Effector memory CD4-positive, alpha-beta T cell (primary cell): ENCODE data around the gene SPRN.
"Not testable (repeated sequence)": the region's sequence is repeated elsewhere in the genome, so short reads cannot be mapped to it uniquely, and the experiment has no call there.

Experiments used
- DNase-seq, 3 donors: peaks; one replicate each; pipeline ENCODE4 v3.0.0-alpha.2; 2020
- H3K27ac ChIP-seq: 2 replicates; pipeline ENCODE4 v1.7.0; 2013; ENCODE audit warnings: mild to moderate bottlenecking, low read length, moderate library complexity; ENCODE audit not compliant: insufficient read depth, poor library complexity, severe bottlenecking
- H3K27me3 ChIP-seq: replicated peaks from 2 replicates; pipeline ENCODE4 v1.7.0; 2013; ENCODE audit warnings: mild to moderate bottlenecking, low read length; ENCODE audit not compliant: insufficient read depth, control insufficient read depth, poor library complexity, severe bottlenecking
- H3K36me3 ChIP-seq: 2 replicates; pipeline ENCODE4 v1.7.0; 2013; ENCODE audit warnings: mild to moderate bottlenecking, low read length, moderate library complexity; ENCODE audit not compliant: control insufficient read depth, insufficient read depth
- H3K4me1 ChIP-seq: 2 replicates; pipeline ENCODE4 v1.7.0; 2013; ENCODE audit warnings: low read length, mild to moderate bottlenecking; ENCODE audit not compliant: control insufficient read depth, insufficient read depth, poor library complexity, severe bottlenecking
- H3K4me3 ChIP-seq: 2 replicates; pipeline ENCODE4 v1.7.0; 2013; ENCODE audit warnings: low read length, low read depth, mild to moderate bottlenecking; ENCODE audit not compliant: insufficient read depth, poor library complexity, severe bottlenecking
- H3K9me3 ChIP-seq: 2 replicates; pipeline ENCODE4 v1.7.0; 2013; ENCODE audit warnings: mild to moderate bottlenecking, low read length, moderate library complexity; ENCODE audit not compliant: control insufficient read depth

Gene SPRN

GRCh38 chr10:133388236-133388972, 36.0 kb downstream of the SPRN start:
- H3K27me3 ChIP-seq = no peaks in the 10 kb centered on the region
- H3K27ac ChIP-seq = peak overlapping the region; percentile 80
- H3K4me3 ChIP-seq = peak overlapping the region; percentile 51
- DNase-seq = no peak
- no peaks in the 10 kb centered on the region for H3K36me3 ChIP-seq
- peaks cover 29% of the 10 kb centered on the region for H3K4me1 ChIP-seq
- H3K9me3 ChIP-seq = no peaks in the 10 kb centered on the region

- not testable (repeated sequence) for H3K4me3 ChIP-seq, H3K36me3 ChIP-seq
Measured at GRCh38 chr10:133386951-133387350, 37.5 kb downstream of the SPRN start.

GRCh38 chr10:133385214-133385613, 39.2 kb downstream of the SPRN start:
- Histone ChIP-seq H3K4me3 (no peak overlapping the region), H3K4me1 (peaks cover 14% of the 10 kb centered on the region), H3K9me3 (no peaks in the 10 kb centered on the region), H3K27ac (no peak overlapping the region), H3K36me3 (no peaks in the 10 kb centered on the region), H3K27me3 (no peaks in the 10 kb centered on the region)
- no peak for DNase-seq

More at GRCh38 chr10:133386951-133387350, 37.5 kb downstream of the SPRN start:
- not testable (repeated sequence) for H3K27ac ChIP-seq, DNase-seq, H3K9me3 ChIP-seq, H3K27me3 ChIP-seq
- peaks cover 28% of the 10 kb centered on the region for H3K4me1 ChIP-seq

- no peak for DNase-seq
- Histone ChIP-seq H3K36me3 (no peaks in the 10 kb centered on the region), H3K9me3 (no peaks in the 10 kb centered on the region), H3K27me3 (no peaks in the 10 kb centered on the region), H3K27ac (no peak overlapping the region), H3K4me1 (peaks cover 13% of the 10 kb centered on the region), H3K4me3 (no peak overlapping the region)
Measured at GRCh38 chr10:133384071-133384470, 40.4 kb downstream of the SPRN start.

GRCh38 chr10:133383551-133383950, 40.9 kb downstream of the SPRN start:
- Histone ChIP-seq H3K9me3 (no peaks in the 10 kb centered on the region), H3K4me3 (no peak overlapping the region), H3K36me3 (no peaks in the 10 kb centered on the region), H3K27me3 (no peaks in the 10 kb centered on the region), H3K4me1 (peaks cover 11% of the 10 kb centered on the region), H3K27ac (no peak overlapping the region)
- DNase-seq = no peak

- Histone ChIP-seq H3K4me1 (peaks cover 13% of the 10 kb centered on the region), H3K27me3 (no peaks in the 10 kb centered on the region), H3K36me3 (no peaks in the 10 kb centered on the region), H3K27ac (no peak overlapping the region), H3K9me3 (no peaks in the 10 kb centered on the region), H3K4me3 (no peak overlapping the region)
- no peak for DNase-seq
Measured at GRCh38 chr10:133381036-133381435, 43.4 kb downstream of the SPRN start.

- H3K4me1 ChIP-seq = peaks cover 13% of the 10 kb centered on the region
- H3K36me3 ChIP-seq = no peaks in the 10 kb centered on the region
- DNase-seq = no peak
- peak overlapping the region; percentile 41 for H3K27ac ChIP-seq
- H3K4me3 ChIP-seq = peak overlapping the region; percentile 48
- no peaks in the 10 kb centered on the region for H3K27me3 ChIP-seq
- no peaks in the 10 kb centered on the region for H3K9me3 ChIP-seq
Measured at GRCh38 chr10:133379801-133380666, 44.4 kb downstream of the SPRN start.

GRCh38 chr10:133379152-133379800, 45.1 kb downstream of the SPRN start, which contains the start of gene PAOX:
PAOX (plus strand) TSS chr10:133379262; CDS start chr10:133379317, 55 bp downstream.
- H3K4me3 ChIP-seq = peak within 1 kb of the TSS; percentile 96
- peak; percentile 53 to 61 (median 55) for DNase-seq
- H3K36me3 ChIP-seq = no peaks in the 10 kb centered on the region
- no peaks in the 10 kb centered on the region for H3K27me3 ChIP-seq
- no peaks in the 10 kb centered on the region for H3K9me3 ChIP-seq
- H3K27ac ChIP-seq = peak within 1 kb of the TSS; percentile 51
- peaks cover 13% of the 10 kb centered on the region for H3K4me1 ChIP-seq

- H3K27ac ChIP-seq = peak overlapping the region; percentile 51
- H3K9me3 ChIP-seq = no peaks in the 10 kb centered on the region
- DNase-seq = peak; percentile 34 to 57 (median 37)
- H3K36me3 ChIP-seq = no peaks in the 10 kb centered on the region
- H3K27me3 ChIP-seq = no peaks in the 10 kb centered on the region
- peaks cover 13% of the 10 kb centered on the region for H3K4me1 ChIP-seq
- H3K4me3 ChIP-seq = peak overlapping the region; percentile 96
Measured at GRCh38 chr10:133378251-133379096, 46.0 kb downstream of the SPRN start.
